GM19025 (cell line): ENCODE measurements around the gene LKAAEAR1.

Experiments
- ATAC-seq: cut with Tn5 transposase; IDR thresholded peaks from one replicate; pipeline ENCODE4 v1.9.1; 2021; ENCODE audit warnings: mild to moderate bottlenecking, low read depth, moderate library complexity; ENCODE audit not compliant: unreplicated experiment

LKAAEAR1 gene

GRCh38 chr20:64069209-64069613, 15.0 kb downstream of the LKAAEAR1 start:
- ATAC-seq: no peak

GRCh38 chr20:64068386-64069208, 15.6 kb downstream of the LKAAEAR1 start:
- ATAC-seq: no peak

GRCh38 chr20:64067733-64068307, 16.4 kb downstream of the LKAAEAR1 start:
- ATAC-seq: no peak

GRCh38 chr20:64067005-64067632, 17.1 kb downstream of the LKAAEAR1 start:
- ATAC-seq: no peak

- peak; percentile 30 for ATAC-seq
Observed at GRCh38 chr20:64065974-64066343, 18.2 kb downstream of the LKAAEAR1 start.

GRCh38 chr20:64065062-64065973, 18.9 kb downstream of the LKAAEAR1 start:
- no peak for ATAC-seq

- no peak for ATAC-seq
Observed at GRCh38 chr20:64064145-64064698, 20.0 kb downstream of the LKAAEAR1 start.

- ATAC-seq: no peak
Observed at GRCh38 chr20:64063389-64064144, 20.6 kb downstream of the LKAAEAR1 start.

GRCh38 chr20:64062596-64063388, 21.4 kb downstream of the LKAAEAR1 start, which contains the start of gene TCEA2:
TCEA2 (plus strand) TSS chr20:64063198; CDS start chr20:64063313, 115 bp downstream.
- peak; percentile 85 for ATAC-seq

- ATAC-seq: no peak
Observed at GRCh38 chr20:64062276-64062595, 22.0 kb downstream of the LKAAEAR1 start.

GRCh38 chr20:64058536-64058935, 25.7 kb downstream of the LKAAEAR1 start:
- ATAC-seq: no peak

GRCh38 chr20:64057628-64058498, 26.3 kb downstream of the LKAAEAR1 start:
- ATAC-seq: peak; percentile 54

GRCh38 chr20:64056889-64057627, 27.1 kb downstream of the LKAAEAR1 start:
- ATAC-seq: no peak

- ATAC-seq: no peak
Observed at GRCh38 chr20:64056639-64056888, 27.6 kb downstream of the LKAAEAR1 start.

- no peak for ATAC-seq
Observed at GRCh38 chr20:64055893-64056638, 28.1 kb downstream of the LKAAEAR1 start.

- ATAC-seq: no peak
Observed at GRCh38 chr20:64055396-64055892, 28.8 kb downstream of the LKAAEAR1 start.
